K562 (cell line): Measurements from ENCODE around the gene RECK. TPM values are rescaled to one million over a fixed set of nuclear protein-coding genes. Genes with fewer than 3 reads are reported as not detected.

Experiments
- ATAC-seq: fragments of 200-7000 bp; cut with Tn5 transposase; 3 replicates; pipeline ENCODE4 v1.9.1; 2020; ENCODE audit warnings: moderate library complexity
- BruUV-seq: library from RNA; stranded (reverse); fragments of 400-500 nt; replicated peaks from 2 replicates; lab custom pipeline; 2021; lab: Mats Ljungman, UMichigan
- CTCF ChIA-PET: fragments of 300-600 bp; formaldehyde crosslinking; extraction: SDS; loops from one replicate; lab custom pipeline; 2021; ENCODE audit warnings: low intra/inter-chr PET ratio; lab: Yijun Ruan, JAX
- POLR2A ChIA-PET: fragments of 300-600, 350-650 bp; sonication (Branson Sonifier 250); formaldehyde crosslinking; extraction: SDS; loops from one replicate; lab custom pipeline; 2021; ENCODE audit warnings: antibody characterized with exemption, inconsistent platforms; lab: Yijun Ruan, JAX
- DNase-seq, 4 experiments: peaks; one replicate each; pipeline versions ENCODE4 v3.0.0 to v3.0.0-alpha.2; 2011 to 2018; ENCODE audit warnings: low spot score in 3 of 4, mixed read lengths in 3 of 4; ENCODE audit errors: extremely low read depth in 1 of 4
- FAIRE-seq: peaks from 2 replicates; lab custom pipeline; 2011; peaks lifted over from hg19 to GRCh38; lab: Jason Lieb, UNC
- H2AFZ ChIP-seq: 2 replicates; pipeline ENCODE4 v1.6.0; 2011; ENCODE audit warnings: low read depth, low read length, control low read depth, inconsistent platforms
- H3K27ac ChIP-seq: fragments of 200-600 bp; 3 replicates; pipeline ENCODE4 v1.8.0; 2011; ENCODE audit warnings: low read depth, mild to moderate bottlenecking, control low read depth, inconsistent platforms, low read length, moderate library complexity, mixed read lengths; ENCODE audit errors: extremely low read depth
- H3K27me3 ChIP-seq, 2 experiments: fragments of 300-600 bp in 1 of 2; 2 replicates in 1 of 2; 3 replicates in 1 of 2; pipeline versions ENCODE4 v1.6.0 to v1.8.0; 2011; ENCODE audit warnings: inconsistent platforms in 2 of 2, low read length in 2 of 2, mild to moderate bottlenecking in 1 of 2, mixed read lengths in 1 of 2, moderate library complexity in 1 of 2; ENCODE audit not compliant: control insufficient read depth in 2 of 2, insufficient read depth in 2 of 2
- H3K36me3 ChIP-seq: fragments of 300-600 bp; 3 replicates; pipeline ENCODE4 v1.8.0; 2011; ENCODE audit warnings: mild to moderate bottlenecking, low read length, inconsistent platforms; ENCODE audit not compliant: control insufficient read depth, insufficient read depth
- H3K4me1 ChIP-seq, 2 experiments: fragments of 200-600 bp in 1 of 2; replicated peaks in 1 of 2; 2 replicates in 1 of 2; 3 replicates in 1 of 2; pipeline versions ENCODE4 v1.5.1 to v1.8.0; 2011; ENCODE audit warnings: inconsistent platforms in 2 of 2, low read length in 2 of 2, mild to moderate bottlenecking in 1 of 2, mixed read lengths in 1 of 2, moderate library complexity in 1 of 2; ENCODE audit not compliant: control insufficient read depth in 2 of 2, insufficient read depth in 2 of 2
- H3K4me2 ChIP-seq: 2 replicates; pipeline ENCODE4 v1.6.1; 2011; ENCODE audit warnings: low read length, control low read depth, inconsistent platforms, mixed read lengths; ENCODE audit not compliant: insufficient read depth
- H3K4me3 ChIP-seq: fragments of 200-600 bp; sonication (generic), shearing (Covaris generic); 2 replicates; pipeline ENCODE4 v1.5.1; 2016; ENCODE audit warnings: control low read depth, inconsistent platforms
- H3K79me2 ChIP-seq: fragments of 200-600 bp; 3 replicates; pipeline ENCODE4 v1.8.0; 2011; ENCODE audit warnings: low read length, inconsistent platforms; ENCODE audit not compliant: control insufficient read depth, insufficient read depth
- H3K9ac ChIP-seq, 2 experiments: 2 replicates each; pipeline versions ENCODE4 v1.6.0 to v1.6.1; 2011; ENCODE audit warnings: low read depth in 2 of 2, low read length in 2 of 2, control low read depth in 1 of 2, inconsistent platforms in 1 of 2, mild to moderate bottlenecking in 1 of 2, mixed read lengths in 1 of 2; ENCODE audit not compliant: insufficient read depth in 1 of 2
- H3K9me1 ChIP-seq: one replicate; pipeline ENCODE4 v1.6.0; 2011; ENCODE audit warnings: inconsistent platforms, mild to moderate bottlenecking, low read length, moderate library complexity; ENCODE audit not compliant: control insufficient read depth, insufficient read depth
- H3K9me3 ChIP-seq: replicated peaks from 2 replicates; pipeline ENCODE4 v1.5.1; 2011; ENCODE audit warnings: low read depth, low read length, inconsistent platforms; ENCODE audit not compliant: control insufficient read depth, insufficient read depth
- H4K20me1 ChIP-seq: replicated peaks from 2 replicates; pipeline ENCODE4 v1.6.1; 2011; ENCODE audit warnings: low read length, inconsistent platforms, mixed read lengths; ENCODE audit not compliant: control insufficient read depth, insufficient read depth
- ETV1 ChIP-seq: fragments of 450-650 bp; conservative IDR thresholded peaks from 2 replicates; pipeline ENCODE4 v1.6.1; 2016; ENCODE audit warnings: missing genetic modification characterization, control low read depth, low read depth, missing compliant biosample characterization
- MCM5 ChIP-seq: fragments of 450-650 bp; IDR thresholded peaks from 2 replicates; pipeline ENCODE4 v1.6.1; 2016; ENCODE audit warnings: low read depth
- MYC ChIP-seq, 2 experiments: fragments of 250-450 bp in 1 of 2; sonication (Bioruptor Pico) in 1 of 2; IDR thresholded peaks; 2 replicates each; pipeline versions ENCODE4 v1.5.1 to v1.6.1; 2012 to 2021; ENCODE audit warnings: low read depth in 2 of 2, borderline replicate concordance in 1 of 2, improper control_type of control experiment in 1 of 2, low read length in 1 of 2, mild to moderate bottlenecking in 1 of 2, moderate library complexity in 1 of 2
- NCOA2 ChIP-seq, 2 experiments: fragments of 450-650 bp; IDR thresholded peaks; 2 replicates each; pipeline ENCODE4 v1.6.1; 2018; ENCODE audit warnings: mild to moderate bottlenecking in 2 of 2, moderate library complexity in 1 of 2; ENCODE audit not compliant: partially characterized antibody in 2 of 2
- NFRKB ChIP-seq: fragments of 450-650 bp; IDR thresholded peaks from 2 replicates; pipeline ENCODE4 v1.6.1; 2016; ENCODE audit warnings: low read depth
- TBL1XR1 ChIP-seq, 2 experiments: IDR thresholded peaks; 2 replicates each; pipeline ENCODE4 v1.6.1; 2012; ENCODE audit warnings: improper control_type of control experiment in 2 of 2, low read length in 2 of 2, mild to moderate bottlenecking in 1 of 2
- ZC3H4 ChIP-seq: sonication (generic); formaldehyde crosslinking; IDR thresholded peaks from 2 replicates; pipeline ENCODE4 v1.9.0; 2021; ENCODE audit warnings: missing genetic modification reagents, borderline replicate concordance
- ZNF133 ChIP-seq: fragments of 250-450 bp; sonication (Bioruptor Pico); IDR thresholded peaks from 2 replicates; pipeline ENCODE4 v1.4.0; 2020; ENCODE audit warnings: mild to moderate bottlenecking
- ZNF354B ChIP-seq: fragments of 250-450 bp; sonication (Bioruptor Pico); IDR thresholded peaks from 2 replicates; pipeline ENCODE4 v1.4.0; 2020
- WGBS: fragments of 100-300 bp; shearing (Covaris generic); methylation state at CpG from one replicate; pipeline ENCODE4 v1.1.6; 2016; ENCODE audit warnings: low coverage, mixed read lengths; ENCODE audit not compliant: insufficient coverage; ENCODE audit errors: missing lambda C conversion rate; 5-methylcytosine and 5-hydroxymethylcytosine counted together
- in situ Hi-C: fragments of 300-500 bp; cut with MboI; formaldehyde crosslinking; loops from 4 replicates; pipeline ENCODE4 v1.15.0; 2018; ENCODE audit warnings: inconsistent platforms, mixed read lengths
- intact Hi-C: fragments of 100-400 bp; cut with micrococcal nuclease; formaldehyde crosslinking; loops from 2 replicates; pipeline ENCODE4 v1.14.2; 2022
- polyA plus RNA-seq, 8 experiments: library from polyadenylated mRNA; depleted of rRNA in 4 of 8; stranded (reverse) in 5 of 8; unstranded in 3 of 8; fragments of >200 nt; fragmentation: Nextera tagmentation in 2 of 8; fragmentation: Illumina TruSeq in 1 of 8; extraction: Ambion mirVana in 2 of 8; extraction: Trizol in 1 of 8; gene quantifications; 2 replicates each; pipeline versions ENCODE4 v1.2.1 to v1.2.3, GENCODE V29; 2011 to 2014; ENCODE audit warnings: inconsistent platforms in 1 of 8, missing spikeins in 1 of 8
- total RNA-seq, 7 experiments: library from RNA; depleted of rRNA in 6 of 7; stranded (reverse); fragments of >200 nt in 6 of 7; fragmentation: Illumina TruSeq in 2 of 7; extraction: Trizol in 2 of 7; gene quantifications; 2 replicates each; pipeline versions ENCODE4 v1.2.1 to v1.2.3, GENCODE V29; 2011 to 2021; ENCODE audit warnings: low replicate concordance in 1 of 7
- TF ChIP-seq, protein P1 (sequence below): fragments of 250-450 bp; sonication (Bioruptor Pico); IDR thresholded peaks from 2 replicates; pipeline ENCODE4 v1.8.0; 2022; ENCODE audit warnings: moderate library complexity, mild to moderate bottlenecking, inconsistent platforms
- TF ChIP-seq, protein P2 (sequence below): sonication (generic); formaldehyde crosslinking; IDR thresholded peaks from 2 replicates; pipeline ENCODE4 v1.8.1; 2023; ENCODE audit warnings: missing genetic modification reagents, mild to moderate bottlenecking, borderline replicate concordance
- TF ChIP-seq, protein P3 (sequence below): fragments of 450-650 bp; formaldehyde crosslinking; IDR thresholded peaks from 2 replicates; pipeline ENCODE4 v1.4.0; 2020; ENCODE audit warnings: mild to moderate bottlenecking

The RECK gene
- total and polyA plus RNA-seq, 9 of the 15 experiments (the other 6 are each of a cell fraction or from before 2014, with no cell fraction given) = 0.04 to 0.36 (median 0.16) TPM

DNA sequence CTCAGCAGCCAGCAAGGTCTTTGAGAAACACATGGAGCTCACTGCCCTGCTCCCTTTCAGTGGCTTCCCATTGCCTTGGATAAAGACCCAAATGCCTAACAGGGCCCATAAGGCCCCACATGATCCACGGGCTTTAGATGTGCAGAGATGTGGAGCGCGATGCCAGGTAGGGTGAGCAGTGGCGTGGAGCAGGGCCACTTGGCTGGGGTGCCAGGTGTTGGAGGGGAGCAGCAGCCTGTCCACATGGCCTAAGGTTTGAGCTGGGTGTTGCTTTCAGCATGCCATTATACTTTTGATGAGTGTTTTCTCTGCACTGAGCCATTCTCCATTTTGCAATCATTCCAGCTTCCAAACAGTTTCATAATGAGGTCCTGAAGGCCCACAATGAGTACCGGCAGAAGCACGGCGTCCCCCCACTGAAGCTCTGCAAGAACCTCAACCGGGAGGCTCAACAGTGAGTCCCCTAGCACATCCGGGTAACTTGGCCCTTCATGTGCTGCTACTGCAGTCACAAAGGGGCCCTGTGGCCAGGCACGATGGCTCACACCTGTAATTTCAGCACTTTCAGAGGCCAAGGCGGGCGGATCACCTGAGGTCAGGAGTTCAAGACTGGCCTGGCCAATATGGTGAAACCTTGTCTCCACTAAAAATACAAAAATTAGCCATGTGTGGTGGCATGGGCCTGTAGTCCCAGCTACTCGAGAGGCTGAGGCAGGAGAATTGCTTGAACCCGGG lies 110.9 kb downstream of the RECK start:
- Histone ChIP-seq H3K4me2 (no peak overlapping the region), H3K9me3 (no peaks in the 10 kb centered on the region), H3K4me1 (peaks cover 20 to 34% of the 10 kb centered on the region in 2 experiments; a peak in 4 of 5 replicates), H3K36me3 (no peaks in the 10 kb centered on the region), H3K27me3 (no peaks in the 10 kb centered on the region), H3K79me2 (peaks cover 3% of the 10 kb centered on the region; the same call in 1 of the 3 replicates), H3K27ac (no peak overlapping the region), H3K4me3 (no peak overlapping the region), H4K20me1 (no peaks in the 10 kb centered on the region), H3K9me1 (no peaks in the 10 kb centered on the region), H3K9ac (no peak overlapping the region), H2AFZ (no peak overlapping the region)
- in situ Hi-C loops (no loop called here), intact Hi-C loops (no loop called here)
- ChIA-PET CTCF (no interaction called here), POLR2A (no interaction called here)
- DNase-seq (no peak), FAIRE-seq (no peak), ATAC-seq (no peak)
- WGBS = 76% methylated on average over 5 of the region's 14 CpGs
- no TSS peak for BruUV-seq
- TF ChIP-seq, protein P1, sequence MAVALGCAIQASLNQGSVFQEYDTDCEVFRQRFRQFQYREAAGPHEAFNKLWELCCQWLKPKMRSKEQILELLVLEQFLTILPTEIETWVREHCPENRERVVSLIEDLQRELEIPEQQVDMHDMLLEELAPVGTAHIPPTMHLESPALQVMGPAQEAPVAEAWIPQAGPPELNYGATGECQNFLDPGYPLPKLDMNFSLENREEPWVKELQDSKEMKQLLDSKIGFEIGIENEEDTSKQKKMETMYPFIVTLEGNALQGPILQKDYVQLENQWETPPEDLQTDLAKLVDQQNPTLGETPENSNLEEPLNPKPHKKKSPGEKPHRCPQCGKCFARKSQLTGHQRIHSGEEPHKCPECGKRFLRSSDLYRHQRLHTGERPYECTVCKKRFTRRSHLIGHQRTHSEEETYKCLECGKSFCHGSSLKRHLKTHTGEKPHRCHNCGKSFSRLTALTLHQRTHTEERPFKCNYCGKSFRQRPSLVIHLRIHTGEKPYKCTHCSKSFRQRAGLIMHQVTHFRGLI (CRISPR knock-in tag) = no peak
- TF ChIP-seq ZNF354B (CRISPR knock-in tag) (no peak), MCM5 (no peak), NFRKB (no peak), MYC (IDR thresholded peaks at IDR 0.05; ENCODE audit: low read depth, low read length) (no peak), MYC (CRISPR knock-in tag; IDR thresholded peaks at IDR 0.05; ENCODE audit: borderline replicate concordance, low read depth) (no peak), TBL1XR1 (IDR thresholded peaks at IDR 0.05; ENCODE audit: low read length in 2 of 2) (no peak), NCOA2 (IDR thresholded peaks at IDR 0.05; ENCODE audit: partially characterized antibody in 2 of 2) (no peak), ETV1 (no peak), ZNF133 (no peak), ZC3H4 (CRISPR knock-in tag) (no peak)
- TF ChIP-seq, protein P2, sequence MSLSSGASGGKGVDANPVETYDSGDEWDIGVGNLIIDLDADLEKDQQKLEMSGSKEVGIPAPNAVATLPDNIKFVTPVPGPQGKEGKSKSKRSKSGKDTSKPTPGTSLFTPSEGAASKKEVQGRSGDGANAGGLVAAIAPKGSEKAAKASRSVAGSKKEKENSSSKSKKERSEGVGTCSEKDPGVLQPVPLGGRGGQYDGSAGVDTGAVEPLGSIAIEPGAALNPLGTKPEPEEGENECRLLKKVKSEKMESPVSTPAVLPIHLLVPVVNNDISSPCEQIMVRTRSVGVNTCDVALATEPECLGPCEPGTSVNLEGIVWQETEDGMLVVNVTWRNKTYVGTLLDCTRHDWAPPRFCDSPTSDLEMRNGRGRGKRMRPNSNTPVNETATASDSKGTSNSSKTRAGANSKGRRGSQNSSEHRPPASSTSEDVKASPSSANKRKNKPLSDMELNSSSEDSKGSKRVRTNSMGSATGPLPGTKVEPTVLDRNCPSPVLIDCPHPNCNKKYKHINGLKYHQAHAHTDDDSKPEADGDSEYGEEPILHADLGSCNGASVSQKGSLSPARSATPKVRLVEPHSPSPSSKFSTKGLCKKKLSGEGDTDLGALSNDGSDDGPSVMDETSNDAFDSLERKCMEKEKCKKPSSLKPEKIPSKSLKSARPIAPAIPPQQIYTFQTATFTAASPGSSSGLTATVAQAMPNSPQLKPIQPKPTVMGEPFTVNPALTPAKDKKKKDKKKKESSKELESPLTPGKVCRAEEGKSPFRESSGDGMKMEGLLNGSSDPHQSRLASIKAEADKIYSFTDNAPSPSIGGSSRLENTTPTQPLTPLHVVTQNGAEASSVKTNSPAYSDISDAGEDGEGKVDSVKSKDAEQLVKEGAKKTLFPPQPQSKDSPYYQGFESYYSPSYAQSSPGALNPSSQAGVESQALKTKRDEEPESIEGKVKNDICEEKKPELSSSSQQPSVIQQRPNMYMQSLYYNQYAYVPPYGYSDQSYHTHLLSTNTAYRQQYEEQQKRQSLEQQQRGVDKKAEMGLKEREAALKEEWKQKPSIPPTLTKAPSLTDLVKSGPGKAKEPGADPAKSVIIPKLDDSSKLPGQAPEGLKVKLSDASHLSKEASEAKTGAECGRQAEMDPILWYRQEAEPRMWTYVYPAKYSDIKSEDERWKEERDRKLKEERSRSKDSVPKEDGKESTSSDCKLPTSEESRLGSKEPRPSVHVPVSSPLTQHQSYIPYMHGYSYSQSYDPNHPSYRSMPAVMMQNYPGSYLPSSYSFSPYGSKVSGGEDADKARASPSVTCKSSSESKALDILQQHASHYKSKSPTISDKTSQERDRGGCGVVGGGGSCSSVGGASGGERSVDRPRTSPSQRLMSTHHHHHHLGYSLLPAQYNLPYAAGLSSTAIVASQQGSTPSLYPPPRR (CRISPR knock-in tag) = no peak
- TF ChIP-seq, protein P3, sequence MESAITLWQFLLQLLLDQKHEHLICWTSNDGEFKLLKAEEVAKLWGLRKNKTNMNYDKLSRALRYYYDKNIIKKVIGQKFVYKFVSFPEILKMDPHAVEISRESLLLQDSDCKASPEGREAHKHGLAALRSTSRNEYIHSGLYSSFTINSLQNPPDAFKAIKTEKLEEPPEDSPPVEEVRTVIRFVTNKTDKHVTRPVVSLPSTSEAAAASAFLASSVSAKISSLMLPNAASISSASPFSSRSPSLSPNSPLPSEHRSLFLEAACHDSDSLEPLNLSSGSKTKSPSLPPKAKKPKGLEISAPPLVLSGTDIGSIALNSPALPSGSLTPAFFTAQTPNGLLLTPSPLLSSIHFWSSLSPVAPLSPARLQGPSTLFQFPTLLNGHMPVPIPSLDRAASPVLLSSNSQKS (CRISPR knock-in tag) = no peak
